Heart left ventricle (tissue), 16 donors: ENCODE results near the gene CUL7. TPM values are rescaled to one million over a fixed set of nuclear protein-coding genes. Genes with fewer than 3 reads are reported as not detected.

ENCODE experiments used
- ATAC-seq, 4 donors: fragments of 200-7000 bp; cut with Tn5 transposase; one replicate each; pipeline ENCODE4 v1.9.1; 2020 to 2022; ENCODE audit warnings: moderate library complexity in 4 of 4, mild to moderate bottlenecking in 3 of 4, moderate number of reproducible peaks in 1 of 4
- DNase-seq, 5 donors: peaks; one replicate each; pipeline ENCODE4 v3.0.0-alpha.2; 2020
- H3K27ac ChIP-seq, 12 donors: fragments of 200-600 bp; sonication (generic) in 4 of 12; one replicate each; pipeline versions ENCODE4 v1.5.0 to v1.8.0; 2016 to 2022; ENCODE audit warnings: mild to moderate bottlenecking in 2 of 12
- H3K27me3 ChIP-seq, 9 donors: fragments of 200-600 bp; sonication (generic) in 2 of 9; one replicate each; pipeline versions ENCODE4 v1.5.1 to v1.8.0; 2016 to 2022; ENCODE audit warnings: mild to moderate bottlenecking in 3 of 9
- H3K36me3 ChIP-seq, 9 donors: fragments of 200-600 bp; sonication (generic) in 2 of 9; one replicate each; pipeline versions ENCODE4 v1.5.0 to v1.8.0; 2018 to 2022; ENCODE audit warnings: mild to moderate bottlenecking in 2 of 9
- H3K4me1 ChIP-seq, 12 donors: fragments of 200-600 bp; sonication (generic) in 4 of 12; one replicate each; pipeline versions ENCODE4 v1.5.0 to v1.8.0; 2016 to 2022; ENCODE audit warnings: mild to moderate bottlenecking in 3 of 12
- H3K4me3 ChIP-seq, 12 donors: fragments of 200-600 bp; sonication (generic) in 4 of 12; one replicate each; pipeline versions ENCODE4 v1.5.0 to v1.8.0; 2017 to 2022; ENCODE audit warnings: mild to moderate bottlenecking in 9 of 12, moderate library complexity in 4 of 12
- H3K9me3 ChIP-seq, 12 donors: fragments of 200-600 bp; sonication (generic) in 4 of 12; one replicate each; pipeline versions ENCODE4 v1.5.0 to v1.8.0; 2016 to 2022; ENCODE audit warnings: mild to moderate bottlenecking in 1 of 12
- CTCF ChIP-seq, 12 donors: fragments of 200-600 bp; sonication (generic) in 4 of 12; IDR thresholded peaks; one replicate each; pipeline versions ENCODE4 v1.5.0 to v1.8.0; 2018 to 2022; ENCODE audit warnings: antibody characterized with exemption in 12 of 12, mild to moderate bottlenecking in 5 of 12
- POLR2A ChIP-seq, 2 donors: fragments of 450-650 bp; IDR thresholded peaks; one replicate each; pipeline ENCODE4 v1.6.1; 2017; ENCODE audit warnings: antibody characterized with exemption in 2 of 2, mild to moderate bottlenecking in 2 of 2, moderate library complexity in 2 of 2
- WGBS, 4 donors: extraction: QIAGEN DNeasy Blood & Tissue Kit in 2 of 4; methylation state at CpG; one replicate each; pipeline versions ENCODE4 v1.1.5 to v1.1.7; 2013 to 2018; 5-methylcytosine and 5-hydroxymethylcytosine counted together
- intact Hi-C, 10 donors: fragments of 100-400 bp; cut with DNase I; formaldehyde crosslinking; loops; one replicate each; pipeline versions ENCODE4 v1.11.1 to v1.14.2; 2022
- polyA plus RNA-seq, 2 donors: library from polyadenylated mRNA; stranded (reverse); fragments of 200-250 nt; gene quantifications; one replicate each; pipeline ENCODE4 v1.2.3, GENCODE V29; 2013
- total RNA-seq, 9 donors: library from RNA; depleted of rRNA in 2 of 9; stranded (reverse); fragments of >200 nt in 2 of 9; fragmentation: NEBNext Ultra II Directional in 3 of 9; extraction: Animal tissue kit (Norgen Biotek cat#: 25700) in 3 of 9; gene quantifications; one replicate each; pipeline versions ENCODE4 v1.1.0 to v1.2.4, GENCODE V29; 2016 to 2023
- donor health status: ischemic (EF 13 %, LVEDD 7.1; RV severe dilation, severe dysfunction).
- donor health status: healthy with polysubstance abuse.
- donor health status: DM: no; HTN: yes; CAD: no.
- donor health status: DM: no; HTN: no; CAD: no.
- donor health status: ischemic (EF 25% LVEDD 6.9; RV normal size, moderate dysfunction).
- donor health status: ischemic (EF 25% LVEDD 5.7; RV mildly dilated, moderate dysfunction).
- donor health status: healthy.
- donor health status: DM: yes; HTN: yes; CAD: no.
- donor health status: ischemic (EF 35%, LVEDD 5.7; RV mildly dilated, moderate dysfunction).
- donor health status: nonischemic (EF 11% LVEDD 7.7; RV severe dilation, severe dysfunction).
- donor health status: DM: yes; HTN: yes; CAD: no.
- donor health status: PGD.
- donor health status: ischemic (EF 29% LVEDD 5.4; RV normal size, mild dysfunction).
- donor health status: nonischemic (EF 23%, LVEDD 6.1; RV moderate dilation, normal function).

Gene CUL7
- total and polyA plus RNA-seq, 11 donors = 3.5 to 13.2 (median 7.9) TPM

GRCh38 chr6:43035495-43036194 is 18.0 kb downstream of the CUL7 start:
- intact Hi-C loops = no loop called here
- peaks cover 0 to 88% (median 72%) of the 10 kb centered on the region in 9 donors for H3K36me3 ChIP-seq
- WGBS, 4 donors = 34 to 48% (median 40%) methylated on average over 4 of the region's 4 CpGs
- peaks cover 0 to 24% (median 5%) of the 10 kb centered on the region in 12 donors for H3K4me1 ChIP-seq
- peak overlapping the region in 11 of 12 donors; percentile 7 to 80 (median 55) for H3K27ac ChIP-seq
- DNase-seq (peak in 4 of 5 donors; percentile 65 to 87 (median 77)), ATAC-seq (peak; percentile 88 to 96 (median 92))
- no peaks in the 10 kb centered on the region for H3K27me3 ChIP-seq
- H3K9me3 ChIP-seq = no peaks in the 10 kb centered on the region
- H3K4me3 ChIP-seq = no peak overlapping the region
- TF ChIP-seq CTCF (IDR thresholded peaks at IDR 0.05) = no peak
- TF ChIP-seq POLR2A (IDR thresholded peaks at IDR 0.05) = no peak

GRCh38 chr6:43034190-43034525 is 19.5 kb downstream of the CUL7 start:
- TF ChIP-seq CTCF (IDR thresholded peaks at IDR 0.05) = no peak
- no peak for TF ChIP-seq POLR2A (IDR thresholded peaks at IDR 0.05)
- no peak overlapping the region for H3K4me3 ChIP-seq
- H3K36me3 ChIP-seq = peaks cover 0 to 89% (median 74%) of the 10 kb centered on the region in 9 donors
- 86 to 95% (median 93%) methylated on average over 2 of the region's 2 CpGs for WGBS, 4 donors
- no peak overlapping the region for H3K27ac ChIP-seq
- DNase-seq (no peak), ATAC-seq (no peak)
- no peaks in the 10 kb centered on the region for H3K27me3 ChIP-seq
- intact Hi-C loops = no loop called here
- H3K9me3 ChIP-seq = no peaks in the 10 kb centered on the region
- H3K4me1 ChIP-seq = peaks cover 0 to 24% (median 5%) of the 10 kb centered on the region in 12 donors

GRCh38 chr6:43033496-43034189 is 20.0 kb downstream of the CUL7 start:
- peaks cover 0 to 89% (median 80%) of the 10 kb centered on the region in 9 donors for H3K36me3 ChIP-seq
- ATAC-seq (no peak), DNase-seq (no peak)
- no peak overlapping the region for H3K4me3 ChIP-seq
- intact Hi-C loops = no loop called here
- no peak overlapping the region for H3K27ac ChIP-seq
- WGBS, 4 donors = 90 to 95% (median 91%) methylated on average over 2 of the region's 2 CpGs
- H3K9me3 ChIP-seq = no peaks in the 10 kb centered on the region
- TF ChIP-seq POLR2A (IDR thresholded peaks at IDR 0.05) = no peak
- TF ChIP-seq CTCF (IDR thresholded peaks at IDR 0.05) = no peak
- no peaks in the 10 kb centered on the region for H3K27me3 ChIP-seq
- peaks cover 0 to 24% (median 5%) of the 10 kb centered on the region in 12 donors for H3K4me1 ChIP-seq

- peaks cover 0 to 88% (median 78%) of the 10 kb centered on the region in 9 donors for H3K36me3 ChIP-seq
Observed at GRCh38 chr6:43032326-43032725, 21.3 kb downstream of the CUL7 start.

More at GRCh38 chr6:43032326-43032725, 21.3 kb downstream of the CUL7 start:
- ATAC-seq (no peak), DNase-seq (no peak)
- H3K9me3 ChIP-seq = no peaks in the 10 kb centered on the region
- TF ChIP-seq POLR2A (IDR thresholded peaks at IDR 0.05) = no peak
- TF ChIP-seq CTCF (IDR thresholded peaks at IDR 0.05) = no peak
- no peak overlapping the region for H3K4me3 ChIP-seq
- 92 to 96% (median 95%) methylated on average over 4 of the region's 4 CpGs for WGBS, 4 donors
- no peak overlapping the region for H3K27ac ChIP-seq
- peaks cover 0 to 22% (median 5%) of the 10 kb centered on the region in 12 donors for H3K4me1 ChIP-seq
- intact Hi-C loops = no loop called here
- H3K27me3 ChIP-seq = no peaks in the 10 kb centered on the region
